HG03442 (cell line): ENCODE measurements around the gene SGSH.
"Not testable (repeated sequence)": the region's sequence is repeated elsewhere in the genome, so short reads cannot be mapped to it uniquely, and the experiment has no call there.

Experiments used
- ATAC-seq: cut with Tn5 transposase; IDR thresholded peaks from one replicate; pipeline ENCODE4 v1.9.1; 2021; ENCODE audit warnings: mild to moderate bottlenecking, moderate library complexity; ENCODE audit not compliant: unreplicated experiment

Gene SGSH

GRCh38 chr17:80220054-80220735 is at the start of gene SGSH, which contains the start of gene SLC26A11:
SGSH (minus strand) TSS chr17:80220333; CDS start chr17:80220313, 20 bp downstream.
SLC26A11 (plus strand) TSS chr17:80220427; CDS start chr17:80221561, 1,134 bp downstream.
- peak; percentile 26 for ATAC-seq

- no peak for ATAC-seq
Observed at GRCh38 chr17:80269405-80269807, 49.3 kb upstream of the SGSH start.

- no peak for ATAC-seq
Observed at GRCh38 chr17:80268427-80268826, 48.3 kb upstream of the SGSH start.

GRCh38 chr17:80267391-80267790 is 47.3 kb upstream of the SGSH start:
- ATAC-seq: no peak

GRCh38 chr17:80265205-80266068 is 45.3 kb upstream of the SGSH start:
- ATAC-seq: no peak

GRCh38 chr17:80264205-80265075 is 44.3 kb upstream of the SGSH start:
- no peak for ATAC-seq

GRCh38 chr17:80263253-80264204 is 43.4 kb upstream of the SGSH start:
- ATAC-seq: no peak

GRCh38 chr17:80262775-80263244 is 42.7 kb upstream of the SGSH start:
- ATAC-seq: no peak

GRCh38 chr17:80262291-80262690 is 42.2 kb upstream of the SGSH start:
- no peak for ATAC-seq

GRCh38 chr17:80261895-80262279 is 41.8 kb upstream of the SGSH start:
- no peak for ATAC-seq

GRCh38 chr17:80261159-80261894 is 41.2 kb upstream of the SGSH start:
- ATAC-seq: no peak

GRCh38 chr17:80260791-80261158 is 40.6 kb upstream of the SGSH start, which contains the start of gene RNF213:
RNF213 (plus strand) TSS chr17:80260852; CDS start chr17:80263682, 2,830 bp downstream.
- peak; percentile 44 for ATAC-seq

GRCh38 chr17:80260069-80260535 is 40.0 kb upstream of the SGSH start:
- peak; percentile 33 for ATAC-seq

GRCh38 chr17:80259457-80260068 is 39.4 kb upstream of the SGSH start:
- ATAC-seq: no peak

- not testable (repeated sequence) for ATAC-seq
Observed at GRCh38 chr17:80258296-80258695, 38.2 kb upstream of the SGSH start.

GRCh38 chr17:80257716-80258213 is 37.6 kb upstream of the SGSH start:
- ATAC-seq: no peak

- no peak for ATAC-seq
Observed at GRCh38 chr17:80256034-80256350, 35.9 kb upstream of the SGSH start.
